ENCODE results near the gene SCP2.

The SCP2 gene

GRCh38 chr1:53082826-53083455 is 155.9 kb downstream of the SCP2 start:
- DNase-seq (ENCODE audit: low spot score) = no peak

- DNase-seq (ENCODE audit: low spot score) = no peak
Observed at GRCh38 chr1:53083636-53084588, 156.8 kb downstream of the SCP2 start.

GRCh38 chr1:53084589-53084971 is 157.5 kb downstream of the SCP2 start:
- no peak for DNase-seq (ENCODE audit: low spot score)

- DNase-seq (ENCODE audit: low spot score) = no peak
Observed at GRCh38 chr1:53085405-53085804, 158.3 kb downstream of the SCP2 start.

- no peak for DNase-seq (ENCODE audit: low spot score)
Observed at GRCh38 chr1:53086491-53087070, 159.5 kb downstream of the SCP2 start.

GRCh38 chr1:53087332-53088285 is 160.5 kb downstream of the SCP2 start:
- DNase-seq (ENCODE audit: low spot score) = no peak

- DNase-seq (ENCODE audit: low spot score) = no peak
Observed at GRCh38 chr1:53088616-53089300, 161.7 kb downstream of the SCP2 start.

GRCh38 chr1:53089478-53090226 is 162.6 kb downstream of the SCP2 start:
- no peak for DNase-seq (ENCODE audit: low spot score)

- no peak for DNase-seq (ENCODE audit: low spot score)
Observed at GRCh38 chr1:53090227-53091147, 163.4 kb downstream of the SCP2 start.

- no peak for DNase-seq (ENCODE audit: low spot score)
Observed at GRCh38 chr1:53091841-53092645, 165.0 kb downstream of the SCP2 start.

- no peak for DNase-seq (ENCODE audit: low spot score)
Observed at GRCh38 chr1:53092659-53093450, 165.8 kb downstream of the SCP2 start.

- DNase-seq (ENCODE audit: low spot score) = no peak
Observed at GRCh38 chr1:53093451-53093754, 166.3 kb downstream of the SCP2 start.

- DNase-seq (ENCODE audit: low spot score) = no peak
Observed at GRCh38 chr1:53093778-53094532, 166.9 kb downstream of the SCP2 start.

- DNase-seq (ENCODE audit: low spot score) = no peak
Observed at GRCh38 chr1:53094533-53094919, 167.4 kb downstream of the SCP2 start.

All from pons (tissue), 1 donor.